BLaER1 (cell line): ENCODE results near the gene HES1.
"Not testable (repeated sequence)": the region's sequence is repeated elsewhere in the genome, so short reads cannot be mapped to it uniquely, and the experiment has no call there.

Source experiments
- H3K27ac ChIP-seq: shearing (Covaris generic); formaldehyde crosslinking; 2 replicates; pipeline ENCODE4 v1.8.1; 2022
- H3K27me3 ChIP-seq: shearing (Covaris generic); formaldehyde crosslinking; 2 replicates; pipeline ENCODE4 v1.8.1; 2022
- H3K36me3 ChIP-seq: shearing (Covaris generic); formaldehyde crosslinking; 2 replicates; pipeline ENCODE4 v1.8.1; 2022
- H3K4me1 ChIP-seq: shearing (Covaris generic); formaldehyde crosslinking; 2 replicates; pipeline ENCODE4 v1.8.1; 2022
- H3K4me2 ChIP-seq: shearing (Covaris generic); formaldehyde crosslinking; 2 replicates; pipeline ENCODE4 v1.8.1; 2022
- H3K4me3 ChIP-seq: shearing (Covaris generic); formaldehyde crosslinking; 2 replicates; pipeline ENCODE4 v1.8.1; 2022
- H3K9ac ChIP-seq: shearing (Covaris generic); formaldehyde crosslinking; 2 replicates; pipeline ENCODE4 v1.8.1; 2022
- H3K9me3 ChIP-seq: shearing (Covaris generic); formaldehyde crosslinking; 2 replicates; pipeline ENCODE4 v1.8.1; 2022
- H4K20me1 ChIP-seq: shearing (Covaris generic); formaldehyde crosslinking; 2 replicates; pipeline ENCODE4 v1.8.1; 2022
- Cebpa-rat ChIP-seq: shearing (Covaris generic); IDR thresholded peaks from 2 replicates; pipeline ENCODE4 v1.8.1; 2022

HES1 gene

GRCh38 chr3:194124193-194124592 lies 11.8 kb upstream of the HES1 start:
- Histone ChIP-seq H3K27ac (no peak overlapping the region), H3K9ac (no peak overlapping the region), H3K4me2 (no peak overlapping the region), H3K27me3 (no peaks in the 10 kb centered on the region), H3K36me3 (no peaks in the 10 kb centered on the region), H4K20me1 (no peaks in the 10 kb centered on the region; the same call in 1 of the 2 replicates), H3K9me3 (no peaks in the 10 kb centered on the region), H3K4me1 (peaks cover 12% of the 10 kb centered on the region; the same call in 1 of the 2 replicates), H3K4me3 (no peak overlapping the region)
- no peak for TF ChIP-seq Cebpa-rat

- TF ChIP-seq Cebpa-rat, result no peak
Measured at GRCh38 chr3:194125442-194125841, 10.5 kb upstream of the HES1 start.

GRCh38 chr3:194126790-194127189 lies 9.2 kb upstream of the HES1 start:
- no peaks in the 10 kb centered on the region for H3K9me3 ChIP-seq
- peaks cover 25% of the 10 kb centered on the region for H3K27me3 ChIP-seq
- no peaks in the 10 kb centered on the region for H3K36me3 ChIP-seq
- no peak for TF ChIP-seq Cebpa-rat
- no peak overlapping the region for H3K27ac ChIP-seq
- peaks cover 16% of the 10 kb centered on the region for H3K4me1 ChIP-seq
- H3K9ac ChIP-seq, result no peak overlapping the region
- no peak overlapping the region for H3K4me2 ChIP-seq
- no peak overlapping the region for H3K4me3 ChIP-seq
- peaks cover 20% of the 10 kb centered on the region; the same call in 1 of the 2 replicates for H4K20me1 ChIP-seq

More at GRCh38 chr3:194125442-194125841, 10.5 kb upstream of the HES1 start:
- Histone ChIP-seq H3K4me2 (no peak overlapping the region), H3K9ac (no peak overlapping the region), H3K4me1 (peaks cover 15% of the 10 kb centered on the region), H3K4me3 (no peak overlapping the region), H4K20me1 (peaks cover 7% of the 10 kb centered on the region; the same call in 1 of the 2 replicates), H3K9me3 (no peaks in the 10 kb centered on the region), H3K27me3 (peaks cover 11% of the 10 kb centered on the region), H3K27ac (no peak overlapping the region), H3K36me3 (no peaks in the 10 kb centered on the region)

- no peaks in the 10 kb centered on the region for H3K36me3 ChIP-seq
- no peak overlapping the region for H3K4me3 ChIP-seq
- H3K9me3 ChIP-seq, result no peaks in the 10 kb centered on the region
- no peak overlapping the region for H3K27ac ChIP-seq
- peaks cover 35% of the 10 kb centered on the region; the same call in 1 of the 2 replicates for H4K20me1 ChIP-seq
- no peak overlapping the region for H3K9ac ChIP-seq
- no peak overlapping the region for H3K4me2 ChIP-seq
- peaks cover 17% of the 10 kb centered on the region for H3K4me1 ChIP-seq
- TF ChIP-seq Cebpa-rat, result no peak
- peaks cover 40% of the 10 kb centered on the region for H3K27me3 ChIP-seq
Measured at GRCh38 chr3:194128202-194128918, 7.6 kb upstream of the HES1 start.

GRCh38 chr3:194128919-194129295 lies 7.0 kb upstream of the HES1 start:
- not testable (repeated sequence) for H3K4me2 ChIP-seq, H3K4me3 ChIP-seq, H3K36me3 ChIP-seq, H3K27ac ChIP-seq, H3K9ac ChIP-seq, H3K9me3 ChIP-seq
- Histone ChIP-seq H3K4me1 (peaks cover 22% of the 10 kb centered on the region), H3K27me3 (peaks cover 46% of the 10 kb centered on the region), H4K20me1 (peaks cover 40% of the 10 kb centered on the region; the same call in 1 of the 2 replicates)

GRCh38 chr3:194129581-194130133 lies 6.3 kb upstream of the HES1 start:
- TF ChIP-seq Cebpa-rat, result no peak
- Histone ChIP-seq H3K4me1 (peaks cover 22% of the 10 kb centered on the region), H3K9ac (no peak overlapping the region), H3K27me3 (peaks cover 51% of the 10 kb centered on the region), H4K20me1 (peaks cover 46% of the 10 kb centered on the region; the same call in 1 of the 2 replicates), H3K27ac (no peak overlapping the region), H3K4me2 (no peak overlapping the region), H3K9me3 (no peaks in the 10 kb centered on the region), H3K4me3 (no peak overlapping the region), H3K36me3 (no peaks in the 10 kb centered on the region)

- Histone ChIP-seq H3K27ac (no peak overlapping the region), H3K4me1 (peaks cover 25% of the 10 kb centered on the region), H3K4me2 (no peak overlapping the region), H3K4me3 (no peak overlapping the region), H3K9ac (no peak overlapping the region), H3K27me3 (peaks cover 55% of the 10 kb centered on the region), H3K36me3 (no peaks in the 10 kb centered on the region), H4K20me1 (peaks cover 51% of the 10 kb centered on the region), H3K9me3 (no peaks in the 10 kb centered on the region)
- TF ChIP-seq Cebpa-rat, result no peak
Measured at GRCh38 chr3:194130188-194130587, 5.8 kb upstream of the HES1 start.

GRCh38 chr3:194130807-194131589 lies 5.0 kb upstream of the HES1 start:
- Histone ChIP-seq H4K20me1 (peaks cover 59% of the 10 kb centered on the region), H3K9ac (no peak overlapping the region), H3K4me2 (peak overlapping the region; percentile 45; the same call in 1 of the 2 replicates), H3K9me3 (no peaks in the 10 kb centered on the region), H3K4me3 (no peak overlapping the region), H3K36me3 (no peaks in the 10 kb centered on the region), H3K4me1 (peaks cover 33% of the 10 kb centered on the region), H3K27me3 (peaks cover 64% of the 10 kb centered on the region), H3K27ac (no peak overlapping the region)
- TF ChIP-seq Cebpa-rat, result no peak

GRCh38 chr3:194132465-194133286 lies 3.3 kb upstream of the HES1 start:
- peaks cover 80% of the 10 kb centered on the region for H3K27me3 ChIP-seq
- H3K36me3 ChIP-seq, result no peaks in the 10 kb centered on the region
- peaks cover 76% of the 10 kb centered on the region for H4K20me1 ChIP-seq
- no peak overlapping the region for H3K27ac ChIP-seq
- peaks cover 50% of the 10 kb centered on the region for H3K4me1 ChIP-seq
- no peaks in the 10 kb centered on the region for H3K9me3 ChIP-seq
- H3K4me3 ChIP-seq, result no peak overlapping the region
- no peak for TF ChIP-seq Cebpa-rat
- no peak overlapping the region for H3K9ac ChIP-seq
- H3K4me2 ChIP-seq, result no peak overlapping the region
